H9 (cell line): ENCODE data around the gene L1CAM. TPM values are rescaled to one million over a fixed set of nuclear protein-coding genes. Genes with fewer than 3 reads are reported as not detected.

Experiments
- DNase-seq: peaks from one replicate; pipeline ENCODE4 v3.0.0-alpha.2; 2017
- H2AFZ ChIP-seq: one replicate; pipeline ENCODE4 v1.6.1; 2013; ENCODE audit warnings: mild to moderate bottlenecking, low read length, control low read depth, moderate library complexity
- H2AK5ac ChIP-seq: 2 replicates; pipeline ENCODE4 v1.6.1; 2013; ENCODE audit warnings: low read length, control low read depth, mixed read lengths; ENCODE audit not compliant: insufficient read length
- H2BK120ac ChIP-seq: one replicate; pipeline ENCODE4 v1.6.1; 2013; ENCODE audit warnings: low read depth, mild to moderate bottlenecking, low read length, control low read depth, inconsistent platforms; ENCODE audit not compliant: poor library complexity, severe bottlenecking
- H2BK12ac ChIP-seq: 2 replicates; pipeline ENCODE4 v1.6.1; 2013; ENCODE audit warnings: low read length, control low read depth, mixed read lengths, low read depth; ENCODE audit not compliant: insufficient read length
- H2BK15ac ChIP-seq: 2 replicates; pipeline ENCODE4 v1.6.1; 2013; ENCODE audit warnings: low read depth, low read length, control low read depth
- H2BK20ac ChIP-seq: one replicate; pipeline ENCODE4 v1.6.1; 2013; ENCODE audit warnings: low read depth, mild to moderate bottlenecking, low read length, control low read depth, inconsistent platforms; ENCODE audit not compliant: poor library complexity, severe bottlenecking
- H2BK5ac ChIP-seq: 2 replicates; pipeline ENCODE4 v1.6.1; 2013; ENCODE audit warnings: low read length, control low read depth, mixed read lengths; ENCODE audit not compliant: insufficient read length
- H3K14ac ChIP-seq: 2 replicates; pipeline ENCODE4 v1.6.1; 2013; ENCODE audit warnings: low read length, control low read depth; ENCODE audit not compliant: insufficient read depth
- H3K18ac ChIP-seq: 2 replicates; pipeline ENCODE4 v1.6.1; 2013; ENCODE audit warnings: low read depth, mild to moderate bottlenecking, mixed read lengths, low read length, control low read depth; ENCODE audit not compliant: insufficient read length
- H3K23ac ChIP-seq: 2 replicates; pipeline ENCODE4 v1.6.1; 2013; ENCODE audit warnings: low read length, control low read depth, mixed read lengths, low read depth; ENCODE audit not compliant: insufficient read length
- H3K23me2 ChIP-seq: 2 replicates; pipeline ENCODE4 v1.6.1; 2013; ENCODE audit warnings: low read depth, mild to moderate bottlenecking, mixed read lengths, low read length, control low read depth; ENCODE audit not compliant: insufficient read length, poor library complexity, severe bottlenecking
- H3K27ac ChIP-seq: 2 replicates; pipeline ENCODE4 v1.5.1; 2013; ENCODE audit warnings: low read length, control low read depth, mixed read lengths, low read depth; ENCODE audit not compliant: insufficient read length
- H3K27me3 ChIP-seq: 2 replicates; pipeline ENCODE4 v1.6.1; 2013; ENCODE audit warnings: low read length, control low read depth, inconsistent platforms; ENCODE audit not compliant: insufficient read depth
- H3K4ac ChIP-seq: 2 replicates; pipeline ENCODE4 v1.6.1; 2013; ENCODE audit warnings: low read depth, mild to moderate bottlenecking, control low read depth, inconsistent platforms, low read length, moderate library complexity
- H3K4me1 ChIP-seq: 2 replicates; pipeline ENCODE4 v1.6.1; 2013; ENCODE audit warnings: low read length, control low read depth, inconsistent platforms; ENCODE audit not compliant: insufficient read depth
- H3K4me2 ChIP-seq: 2 replicates; pipeline ENCODE4 v1.6.1; 2013; ENCODE audit warnings: low read length, control low read depth, mixed read lengths; ENCODE audit not compliant: insufficient read length, insufficient read depth
- H3K56ac ChIP-seq: 2 replicates; pipeline ENCODE4 v1.6.1; 2013; ENCODE audit warnings: low read depth, mild to moderate bottlenecking, mixed read lengths, low read length, control low read depth; ENCODE audit not compliant: insufficient read length
- H3K79me1 ChIP-seq: 2 replicates; pipeline ENCODE4 v1.6.1; 2013; ENCODE audit warnings: low read depth, mild to moderate bottlenecking, moderate library complexity, low read length, control low read depth, inconsistent platforms; ENCODE audit not compliant: insufficient read depth, poor library complexity, severe bottlenecking
- H3K79me2 ChIP-seq: 2 replicates; pipeline ENCODE4 v1.6.1; 2013; ENCODE audit warnings: low read length, control low read depth, inconsistent platforms; ENCODE audit not compliant: insufficient read depth
- H3K9ac ChIP-seq: 2 replicates; pipeline ENCODE4 v1.6.1; 2013; ENCODE audit warnings: low read length, control low read depth, mixed read lengths; ENCODE audit not compliant: insufficient read length; ENCODE audit errors: extremely low read depth
- H3K9me3 ChIP-seq: one replicate; pipeline ENCODE4 v1.6.1; 2013; ENCODE audit warnings: low read depth, low read length, inconsistent platforms; ENCODE audit not compliant: control insufficient read depth
- H3T11ph ChIP-seq: one replicate; pipeline ENCODE4 v1.6.1; 2013; ENCODE audit warnings: mild to moderate bottlenecking, low read length, control low read depth, inconsistent platforms
- H4K20me1 ChIP-seq: one replicate; pipeline ENCODE4 v1.6.1; 2013; ENCODE audit not compliant: control insufficient read depth, insufficient read length, insufficient read depth
- H4K5ac ChIP-seq: 2 replicates; pipeline ENCODE4 v1.6.1; 2013; ENCODE audit warnings: low read depth, mild to moderate bottlenecking, mixed read lengths, low read length, control low read depth; ENCODE audit not compliant: insufficient read length
- H4K8ac ChIP-seq: replicated peaks from 2 replicates; pipeline ENCODE4 v1.6.1; 2013; ENCODE audit warnings: low read length, control low read depth, mixed read lengths, low read depth; ENCODE audit not compliant: insufficient read length
- H4K91ac ChIP-seq: 2 replicates; pipeline ENCODE4 v1.6.1; 2013; ENCODE audit warnings: low read depth, mild to moderate bottlenecking, moderate library complexity, mixed read lengths, low read length, control low read depth; ENCODE audit not compliant: insufficient read length
- H3K27ac Mint-ChIP-seq, 3 experiments: 2 replicates in 2 of 3; 3 replicates in 1 of 3; pipeline ENCODE4 v1.8.0; 2020 to 2021; ENCODE audit warnings: mixed read lengths in 3 of 3, mild to moderate bottlenecking in 1 of 3, moderate library complexity in 1 of 3
- H3K27me3 Mint-ChIP-seq: 2 replicates; pipeline ENCODE4 v1.8.0; 2021; ENCODE audit warnings: low read depth, mild to moderate bottlenecking, moderate library complexity, mixed read lengths
- H3K36me3 Mint-ChIP-seq, 3 experiments: 2 replicates in 2 of 3; 3 replicates in 1 of 3; pipeline ENCODE4 v1.8.0; 2020 to 2021; ENCODE audit warnings: low read depth in 3 of 3, mixed read lengths in 3 of 3; ENCODE audit not compliant: insufficient read depth in 1 of 3
- H3K4me1 Mint-ChIP-seq, 2 experiments: 2 replicates each; pipeline ENCODE4 v1.8.0; 2020; ENCODE audit warnings: mixed read lengths in 2 of 2
- H3K4me3 Mint-ChIP-seq, 2 experiments: 2 replicates in 1 of 2; 3 replicates in 1 of 2; pipeline ENCODE4 v1.8.0; 2020 to 2021; ENCODE audit warnings: mild to moderate bottlenecking in 2 of 2, mixed read lengths in 2 of 2, moderate library complexity in 1 of 2
- H3K9me3 Mint-ChIP-seq, 2 experiments: 2 replicates in 1 of 2; 3 replicates in 1 of 2; pipeline ENCODE4 v1.8.0; 2020; ENCODE audit warnings: mild to moderate bottlenecking in 2 of 2, mixed read lengths in 2 of 2, moderate library complexity in 1 of 2
- CTCF ChIP-seq: fragments of 200-600 bp; sonication (generic); conservative IDR thresholded peaks from 3 replicates; pipeline ENCODE4 v1.8.0; 2021; ENCODE audit warnings: antibody characterized with exemption, mild to moderate bottlenecking
- WGBS: extraction: QIAGEN DNeasy Blood & Tissue Kit; methylation state at CpG from one replicate; pipeline ENCODE4 v1.1.7; 2013; ENCODE audit warnings: missing lambda C conversion rate, low lambda C conversion rate, mixed read lengths; ENCODE audit not compliant: insufficient read length; ENCODE audit errors: extremely low coverage; 5-methylcytosine and 5-hydroxymethylcytosine counted together
- total RNA-seq: library from RNA; stranded (reverse); gene quantifications from 2 replicates; pipeline ENCODE4 v1.2.1, GENCODE V29; 2021

Gene L1CAM
- total RNA-seq, 1 experiment from 2014 or later, result 22.7 TPM

GRCh38 chrX:153864101-153864500, 21.9 kb downstream of the L1CAM start:
- no peak overlapping the region for H3K9ac ChIP-seq
- no peaks in the 10 kb centered on the region for H3K23me2 ChIP-seq
- H3K27ac Mint-ChIP-seq, result no peak overlapping the region
- H2AK5ac ChIP-seq, result no peak overlapping the region
- peaks cover 10 to 33% (median 13%) of the 10 kb centered on the region in 3 experiments for H3K36me3 Mint-ChIP-seq
- H3T11ph ChIP-seq, result no peak overlapping the region
- no peak for DNase-seq
- no peak overlapping the region for H2BK120ac ChIP-seq
- H3K79me2 ChIP-seq, result no peaks in the 10 kb centered on the region
- H3K27me3 ChIP-seq, result no peaks in the 10 kb centered on the region
- no peak overlapping the region for H3K14ac ChIP-seq
- H3K4me1 Mint-ChIP-seq, result peaks cover 13 to 27% of the 10 kb centered on the region in 2 experiments
- no peak overlapping the region for H3K4me3 Mint-ChIP-seq
- H3K9me3 ChIP-seq, result peaks cover 26% of the 10 kb centered on the region
- WGBS, result no CpG with 5 or more reads among the region's 10 CpGs
- H3K18ac ChIP-seq, result no peak overlapping the region
- H3K27ac ChIP-seq, result no peak overlapping the region
- no peak overlapping the region for H2AFZ ChIP-seq
- no peak overlapping the region for H3K56ac ChIP-seq
- H3K79me1 ChIP-seq, result no peaks in the 10 kb centered on the region
- no peak overlapping the region for H3K4me2 ChIP-seq
- H3K9me3 Mint-ChIP-seq, result peaks cover 73 to 83% of the 10 kb centered on the region in 2 experiments
- no peak overlapping the region for H2BK20ac ChIP-seq
- no peak overlapping the region for H4K8ac ChIP-seq
- peaks cover 5% of the 10 kb centered on the region for H3K27me3 Mint-ChIP-seq
- H3K23ac ChIP-seq, result no peak overlapping the region
- no peak for TF ChIP-seq CTCF
- no peaks in the 10 kb centered on the region for H4K20me1 ChIP-seq
- no peaks in the 10 kb centered on the region for H3K4me1 ChIP-seq
- no peak overlapping the region for H4K91ac ChIP-seq
- H2BK15ac ChIP-seq, result no peak overlapping the region
- H2BK5ac ChIP-seq, result no peak overlapping the region
- H3K4ac ChIP-seq, result no peak overlapping the region
- H4K5ac ChIP-seq, result no peak overlapping the region
- H2BK12ac ChIP-seq, result no peak overlapping the region
